OCI-LY3 (cell line): ENCODE measurements around the gene CNPY1.

ENCODE experiments used
- H2AFZ ChIP-seq: fragments of 200-600, 300-600 bp; shearing (Covaris generic); 2 replicates; pipeline ENCODE4 v1.6.0; 2014; ENCODE audit warnings: antibody characterized with exemption, low read depth, low read length
- H3K27ac ChIP-seq: fragments of 200-600, 300-600 bp; sonication (generic); 2 replicates; pipeline ENCODE4 v1.5.1; 2014; ENCODE audit warnings: mild to moderate bottlenecking, low read length, moderate library complexity, mixed read lengths
- H3K27me3 ChIP-seq: fragments of 200-600, 300-600 bp; sonication (generic); 2 replicates; pipeline ENCODE4 v1.6.1; 2014; ENCODE audit warnings: low read depth, low read length, mixed read lengths
- H3K36me3 ChIP-seq: fragments of 200-600, 300-600 bp; sonication (generic); replicated peaks from 2 replicates; pipeline ENCODE3; 2014; ENCODE audit warnings: low read depth, low read length, mixed read lengths
- H3K4me1 ChIP-seq: fragments of 300-600, 200-600 bp; sonication (generic); 2 replicates; pipeline ENCODE4 v1.6.1; 2014; ENCODE audit warnings: low read length, mixed read lengths
- H3K4me2 ChIP-seq: fragments of 200-600, 300-600 bp; sonication (generic); 2 replicates; pipeline ENCODE4 v1.6.1; 2014; ENCODE audit warnings: low read length, mixed read lengths
- H3K4me3 ChIP-seq: fragments of 300-600, 200-600 bp; sonication (generic); 2 replicates; pipeline ENCODE4 v1.5.1; 2014; ENCODE audit warnings: antibody characterized with exemption, mild to moderate bottlenecking, low read length, moderate library complexity
- H3K79me2 ChIP-seq: fragments of 300-600, 200-600 bp; shearing (Covaris generic); 2 replicates; pipeline ENCODE4 v1.6.1; 2014; ENCODE audit warnings: mild to moderate bottlenecking, low read length, mixed read lengths
- H3K9ac ChIP-seq: fragments of 300-600, 200-600 bp; shearing (Covaris generic); 2 replicates; pipeline ENCODE4 v1.6.0; 2014; ENCODE audit warnings: mild to moderate bottlenecking, low read length, moderate library complexity
- H3K9me3 ChIP-seq: fragments of 200-600, 300-600 bp; shearing (Covaris generic); 2 replicates; pipeline ENCODE4 v1.6.1; 2014; ENCODE audit warnings: low read length, mixed read lengths; ENCODE audit not compliant: insufficient read depth
- H4K20me1 ChIP-seq: fragments of 200-600, 300-600 bp; sonication (generic); 2 replicates; pipeline ENCODE4 v1.6.1; 2016; ENCODE audit warnings: low read length, mixed read lengths; ENCODE audit not compliant: insufficient read depth
- CTCF ChIP-seq: fragments of 200-600, 300-600 bp; sonication (generic); IDR thresholded peaks from 2 replicates; pipeline ENCODE4 v1.5.1; 2014; ENCODE audit warnings: antibody characterized with exemption, low read length, low read depth
- EZH2phosphoT487 ChIP-seq: fragments of 200-600 bp; shearing (Covaris generic); IDR thresholded peaks from 2 replicates; pipeline ENCODE4 v1.6.1; 2018; ENCODE audit warnings: antibody characterized with exemption, mixed run types, low read depth

Gene CNPY1

DNA sequence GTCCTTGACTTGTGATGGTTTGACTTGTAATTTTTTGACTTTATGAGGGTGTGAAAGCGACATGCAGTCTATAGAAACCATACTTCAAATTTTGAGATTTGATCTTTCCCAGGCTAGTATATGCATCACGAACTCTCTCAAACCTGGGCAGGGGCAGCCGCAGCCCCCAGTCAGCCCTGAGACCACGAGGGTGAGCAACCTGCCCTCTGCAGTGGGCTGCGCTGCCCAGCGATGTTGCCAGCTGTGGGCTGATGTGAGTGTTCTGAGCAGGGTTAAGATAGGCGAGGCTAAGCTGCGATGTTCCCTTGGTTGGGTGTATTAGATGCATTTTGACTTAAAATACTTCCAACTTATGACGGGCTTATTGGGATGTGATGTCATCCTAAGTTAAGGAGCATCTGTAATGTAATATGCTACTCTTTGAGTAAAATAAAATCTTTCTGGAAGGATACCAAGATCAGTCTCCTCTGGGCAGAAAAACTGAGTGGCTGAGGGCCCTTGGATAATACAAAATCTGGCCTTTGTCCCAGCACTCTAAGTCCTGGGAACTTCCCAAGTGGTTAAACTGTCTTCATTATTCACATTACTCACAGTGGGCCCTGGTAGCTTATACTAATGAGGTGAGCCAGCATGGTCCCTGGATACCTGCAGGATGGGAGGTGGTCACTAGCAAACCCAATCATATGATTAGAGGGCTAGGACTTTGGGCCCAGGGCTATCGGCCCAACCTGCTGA, 28.4 kb upstream of the CNPY1 start:
- Histone ChIP-seq H3K27me3 (peaks cover 8% of the 10 kb centered on the region; the same call in 1 of the 2 replicates), H3K4me2 (no peak overlapping the region), H3K9me3 (no peaks in the 10 kb centered on the region), H3K27ac (no peak overlapping the region), H3K4me3 (no peak overlapping the region), H3K79me2 (no peaks in the 10 kb centered on the region), H2AFZ (no peak overlapping the region), H3K4me1 (no peaks in the 10 kb centered on the region), H3K36me3 (no peaks in the 10 kb centered on the region), H3K9ac (no peak overlapping the region), H4K20me1 (no peaks in the 10 kb centered on the region)
- TF ChIP-seq EZH2phosphoT487, result no peak
- no peak for TF ChIP-seq CTCF

- TF ChIP-seq CTCF (no peak), EZH2phosphoT487 (no peak)
- H3K4me1 ChIP-seq, result no peaks in the 10 kb centered on the region
- H2AFZ ChIP-seq, result no peak overlapping the region
Observed at GRCh38 chr7:155571581-155572345, 25.4 kb upstream of the CNPY1 start.

GRCh38 chr7:155570991-155571390, 24.6 kb upstream of the CNPY1 start:
- Histone ChIP-seq H3K9ac (no peak overlapping the region), H2AFZ (no peak overlapping the region), H3K79me2 (no peaks in the 10 kb centered on the region), H3K4me3 (no peak overlapping the region), H3K9me3 (no peaks in the 10 kb centered on the region), H3K27me3 (peaks cover 8% of the 10 kb centered on the region; the same call in 1 of the 2 replicates), H3K4me2 (no peak overlapping the region), H3K4me1 (no peaks in the 10 kb centered on the region), H3K36me3 (no peaks in the 10 kb centered on the region), H4K20me1 (no peaks in the 10 kb centered on the region), H3K27ac (no peak overlapping the region)
- TF ChIP-seq CTCF (no peak), EZH2phosphoT487 (no peak)

More at GRCh38 chr7:155571581-155572345, 25.4 kb upstream of the CNPY1 start:
- no peaks in the 10 kb centered on the region for H4K20me1 ChIP-seq
- no peak overlapping the region for H3K4me3 ChIP-seq
- no peak overlapping the region for H3K4me2 ChIP-seq
- no peak overlapping the region for H3K27ac ChIP-seq
- H3K9ac ChIP-seq, result no peak overlapping the region
- no peaks in the 10 kb centered on the region for H3K9me3 ChIP-seq
- peaks cover 8% of the 10 kb centered on the region; the same call in 1 of the 2 replicates for H3K27me3 ChIP-seq
- H3K79me2 ChIP-seq, result no peaks in the 10 kb centered on the region
- H3K36me3 ChIP-seq, result no peaks in the 10 kb centered on the region

GRCh38 chr7:155570171-155570958, 24.0 kb upstream of the CNPY1 start:
- Histone ChIP-seq H3K36me3 (no peaks in the 10 kb centered on the region), H4K20me1 (no peaks in the 10 kb centered on the region), H3K4me1 (no peaks in the 10 kb centered on the region), H3K27ac (no peak overlapping the region), H2AFZ (no peak overlapping the region), H3K9me3 (no peaks in the 10 kb centered on the region), H3K4me3 (no peak overlapping the region), H3K4me2 (no peak overlapping the region), H3K9ac (no peak overlapping the region), H3K79me2 (no peaks in the 10 kb centered on the region), H3K27me3 (peaks cover 8% of the 10 kb centered on the region; the same call in 1 of the 2 replicates)
- no peak for TF ChIP-seq EZH2phosphoT487
- TF ChIP-seq CTCF, result no peak
